H1 (cell line): ENCODE data around the gene CERS5. TPM values are rescaled to one million over a fixed set of nuclear protein-coding genes. Genes with fewer than 3 reads are reported as not detected.

Experiments
- CTCF ChIA-PET: fragments of 300-600 bp; sonication (Branson Sonifier 250); formaldehyde crosslinking; loops from one replicate; lab custom pipeline; 2021; ENCODE audit not compliant: partially characterized antibody; lab: Charles Lee
- POLR2A ChIA-PET: fragments of 300-600 bp; sonication (Branson Sonifier 250); formaldehyde crosslinking; loops from one replicate; lab custom pipeline; 2021; ENCODE audit warnings: inconsistent platforms; ENCODE audit not compliant: partially characterized antibody; lab: Charles Lee
- DNase-seq, 2 experiments: peaks; one replicate each; pipeline versions ENCODE4 v3.0.0 to v3.0.0-alpha.2; 2010 to 2022; ENCODE audit warnings: low spot score in 2 of 2, low read depth in 1 of 2, mixed read lengths in 1 of 2
- FAIRE-seq: peaks from 2 replicates; lab custom pipeline; 2011; peaks lifted over from hg19 to GRCh38; lab: Jason Lieb, UNC
- H2AFZ ChIP-seq: 2 replicates; pipeline ENCODE4 v1.8.1; 2012; ENCODE audit warnings: low read length, inconsistent platforms
- H2AK5ac ChIP-seq: 2 replicates; pipeline ENCODE4 v1.6.1; 2013; ENCODE audit warnings: low read depth, low read length
- H2BK120ac ChIP-seq: replicated peaks from 2 replicates; pipeline ENCODE3; 2013; ENCODE audit warnings: low read depth, low read length, inconsistent platforms
- H2BK12ac ChIP-seq: 2 replicates; pipeline ENCODE4 v1.6.1; 2013; ENCODE audit warnings: low read depth, low read length
- H2BK15ac ChIP-seq: 2 replicates; pipeline ENCODE4 v1.6.1; 2013; ENCODE audit warnings: low read length
- H2BK20ac ChIP-seq: 2 replicates; pipeline ENCODE4 v1.6.1; 2013; ENCODE audit warnings: low read length
- H2BK5ac ChIP-seq: 2 replicates; pipeline ENCODE4 v1.6.1; 2013; ENCODE audit warnings: low read depth, low read length
- H3K14ac ChIP-seq: 2 replicates; pipeline ENCODE4 v1.6.1; 2013; ENCODE audit warnings: inconsistent platforms; ENCODE audit not compliant: insufficient read length
- H3K18ac ChIP-seq: 2 replicates; pipeline ENCODE4 v1.6.1; 2013; ENCODE audit warnings: low read length; ENCODE audit errors: extremely low read depth
- H3K23ac ChIP-seq: 2 replicates; pipeline ENCODE4 v1.6.1; 2013; ENCODE audit warnings: inconsistent platforms; ENCODE audit not compliant: insufficient read length
- H3K23me2 ChIP-seq: 2 replicates; pipeline ENCODE4 v1.6.1; 2013; ENCODE audit warnings: low read depth, low read length
- H3K27ac ChIP-seq: 2 replicates; pipeline ENCODE4 v1.6.1; 2011; ENCODE audit warnings: low read depth, low read length, inconsistent platforms
- H3K27me3 ChIP-seq, 4 experiments: replicated peaks in 1 of 4; 1 replicate in 1 of 4; 2 replicates in 3 of 4; pipeline versions ENCODE4 v1.6.1 to v1.8.1; 2011 to 2013; ENCODE audit warnings: low read length in 3 of 4, mild to moderate bottlenecking in 3 of 4, inconsistent platforms in 2 of 4, mixed read lengths in 2 of 4, moderate library complexity in 1 of 4; ENCODE audit not compliant: control insufficient read depth in 3 of 4, insufficient read depth in 3 of 4; ENCODE audit errors: extremely low read depth in 1 of 4
- H3K36me3 ChIP-seq, 4 experiments: 2 replicates each; pipeline versions ENCODE4 v1.6.1 to v1.8.1; 2011 to 2013; ENCODE audit warnings: mild to moderate bottlenecking in 4 of 4, low read length in 3 of 4, moderate library complexity in 2 of 4, control low read depth in 1 of 4, inconsistent platforms in 1 of 4; ENCODE audit not compliant: insufficient read depth in 4 of 4, control insufficient read depth in 2 of 4
- H3K4ac ChIP-seq: replicated peaks from 2 replicates; pipeline ENCODE3; 2013; ENCODE audit warnings: low read length, low read depth, mixed read lengths, inconsistent platforms; ENCODE audit not compliant: insufficient read length
- H3K4me1 ChIP-seq, 4 experiments: replicated peaks in 1 of 4; 1 replicate in 1 of 4; 2 replicates in 3 of 4; pipeline versions ENCODE4 v1.6.1 to v1.8.1; 2011 to 2013; ENCODE audit warnings: low read length in 3 of 4, inconsistent platforms in 2 of 4, mixed read lengths in 1 of 4; ENCODE audit not compliant: insufficient read depth in 4 of 4, control insufficient read depth in 3 of 4
- H3K4me2 ChIP-seq, 2 experiments: 2 replicates each; pipeline versions ENCODE4 v1.6.1 to v1.8.1; 2011 to 2013; ENCODE audit warnings: low read depth in 2 of 2, low read length in 2 of 2, control low read depth in 1 of 2, inconsistent platforms in 1 of 2, mild to moderate bottlenecking in 1 of 2; ENCODE audit not compliant: insufficient read depth in 1 of 2
- H3K4me3 ChIP-seq, 4 experiments: fragments of 200-600, 300-600 bp in 1 of 4; sonication (generic), shearing (Covaris generic), sonication (Bioruptor Twin) in 1 of 4; 2 replicates each; pipeline versions ENCODE4 v1.5.1 to v1.8.1; 2011 to 2016; ENCODE audit warnings: low read length in 4 of 4, low read depth in 3 of 4, control low read depth in 2 of 4, inconsistent platforms in 2 of 4, mild to moderate bottlenecking in 2 of 4, mixed read lengths in 1 of 4, moderate library complexity in 1 of 4; ENCODE audit not compliant: insufficient read depth in 2 of 4; ENCODE audit errors: extremely low read depth in 1 of 4
- H3K56ac ChIP-seq: replicated peaks from 2 replicates; pipeline ENCODE3; 2013; ENCODE audit warnings: low read depth, mild to moderate bottlenecking, mixed read lengths, low read length, inconsistent platforms; ENCODE audit not compliant: insufficient read length
- H3K79me1 ChIP-seq: 2 replicates; pipeline ENCODE4 v1.6.1; 2013; ENCODE audit warnings: low read depth, low read length, control low read depth
- H3K79me2 ChIP-seq, 2 experiments: 2 replicates each; pipeline versions ENCODE4 v1.6.1 to v1.8.1; 2012 to 2013; ENCODE audit warnings: low read length in 2 of 2, mild to moderate bottlenecking in 2 of 2, inconsistent platforms in 1 of 2; ENCODE audit not compliant: insufficient read depth in 2 of 2, control insufficient read depth in 1 of 2
- H3K9ac ChIP-seq, 4 experiments: replicated peaks in 1 of 4; 1 replicate in 1 of 4; 2 replicates in 3 of 4; pipeline versions ENCODE4 v1.6.1 to v1.8.1; 2011 to 2013; ENCODE audit warnings: low read depth in 3 of 4, low read length in 3 of 4, control low read depth in 2 of 4, mild to moderate bottlenecking in 2 of 4, moderate library complexity in 2 of 4, inconsistent platforms in 1 of 4; ENCODE audit errors: extremely low read depth in 1 of 4
- H3K9me3 ChIP-seq, 2 experiments: 2 replicates each; pipeline versions ENCODE4 v1.6.1 to v1.8.1; 2012 to 2013; ENCODE audit warnings: mild to moderate bottlenecking in 2 of 2, moderate library complexity in 2 of 2, control low read depth in 1 of 2, inconsistent platforms in 1 of 2, low read depth in 1 of 2, low read length in 1 of 2, mixed read lengths in 1 of 2; ENCODE audit not compliant: insufficient read depth in 2 of 2
- H4K20me1 ChIP-seq, 2 experiments: replicated peaks in 1 of 2; 2 replicates each; pipeline versions ENCODE3 to v1.8.1; 2011 to 2013; ENCODE audit warnings: inconsistent platforms in 2 of 2, low read length in 2 of 2, mild to moderate bottlenecking in 1 of 2; ENCODE audit not compliant: insufficient read depth in 2 of 2, control insufficient read depth in 1 of 2
- H4K5ac ChIP-seq: 2 replicates; pipeline ENCODE4 v1.6.1; 2013; ENCODE audit warnings: low read length, low read depth, mixed read lengths, inconsistent platforms; ENCODE audit not compliant: insufficient read length
- H4K8ac ChIP-seq: 2 replicates; pipeline ENCODE4 v1.8.0; 2013; ENCODE audit warnings: mild to moderate bottlenecking, moderate library complexity, low read length, inconsistent platforms; ENCODE audit not compliant: insufficient read depth; ENCODE audit errors: extremely low read depth
- H4K91ac ChIP-seq: replicated peaks from 2 replicates; pipeline ENCODE3; 2013; ENCODE audit warnings: low read length, mixed read lengths, inconsistent platforms; ENCODE audit not compliant: insufficient read length
- ASH2L ChIP-seq: fragments of 200-600, 300-600 bp; sonication (generic); IDR thresholded peaks from one replicate; pipeline ENCODE4 v1.7.1; 2017; ENCODE audit warnings: low read length
- BACH1 ChIP-seq: IDR thresholded peaks from 2 replicates; pipeline ENCODE4 v1.6.1; 2012; ENCODE audit warnings: low read length, improper control_type of control experiment
- CBX8 ChIP-seq: fragments of 300-800, 300-1000 bp; sonication (generic); IDR thresholded peaks from 2 replicates; pipeline ENCODE4 v1.7.1; 2016; ENCODE audit warnings: low read depth, low read length, borderline replicate concordance
- HDAC6 ChIP-seq: IDR thresholded peaks from one replicate; pipeline ENCODE4 v1.7.1; 2012; ENCODE audit warnings: low read depth, mild to moderate bottlenecking, inconsistent platforms, low read length, moderate library complexity
- NANOG ChIP-seq: IDR thresholded peaks from 2 replicates; pipeline ENCODE4 v1.6.1; 2011; ENCODE audit warnings: low read length, low read depth, mild to moderate bottlenecking, inconsistent platforms; ENCODE audit not compliant: insufficient read depth, poor library complexity, severe bottlenecking
- RFX5 ChIP-seq: IDR thresholded peaks from 2 replicates; pipeline ENCODE4 v1.6.1; 2011; ENCODE audit warnings: low read depth, low read length, improper control_type of control experiment, borderline replicate concordance
- WGBS, 2 experiments: shearing (Covaris generic) in 1 of 2; methylation state at CpG; one replicate each; pipeline versions ENCODE4 v1.1.6 to v1.1.7; 2013 to 2015; ENCODE audit warnings: low lambda C conversion rate in 2 of 2, mixed read lengths in 2 of 2, inconsistent platforms in 1 of 2, low coverage in 1 of 2, missing lambda C conversion rate in 1 of 2; ENCODE audit not compliant: insufficient replicate concordance in 2 of 2, insufficient coverage in 1 of 2, insufficient read length in 1 of 2; ENCODE audit errors: extremely low coverage in 1 of 2, missing lambda C conversion rate in 1 of 2; 5-methylcytosine and 5-hydroxymethylcytosine counted together
- long read RNA-seq, 2 experiments: library from RNA in 1 of 2; library from capped mRNA in 1 of 2; stranded (forward); transcript quantifications; one replicate each; pipeline ENCODE4 v2.0.0, GENCODE V29; 2021; ENCODE audit warnings: inconsistent platforms in 1 of 2
- polyA minus RNA-seq, 3 experiments: library from RNA; depleted of rRNA, polyadenylated mRNA; stranded (reverse); fragments of >200 nt; gene quantifications; 1 replicate in 2 of 3; 2 replicates in 1 of 3; pipeline ENCODE4 v1.2.3, GENCODE V29; 2011
- polyA plus RNA-seq, 7 experiments: library from polyadenylated mRNA; depleted of rRNA in 3 of 7; stranded (reverse) in 5 of 7; unstranded in 2 of 7; fragments of >200 nt in 5 of 7; fragments of 200-250 nt in 2 of 7; gene quantifications; 1 replicate in 5 of 7; 2 replicates in 1 of 7; 4 replicates in 1 of 7; pipeline versions ENCODE4 v1.2.1 to v1.2.3, GENCODE V29; 2011 to 2013; ENCODE audit warnings: missing spikeins in 2 of 7, mixed read lengths in 2 of 7
- total RNA-seq: library from RNA; stranded (reverse); fragmentation: NEBNext Ultra II Directional; extraction: Animal tissue kit (Norgen Biotek cat#: 25700); gene quantifications from 2 replicates; pipeline ENCODE4 v1.2.1, GENCODE V29; 2021

CERS5 gene, protein sequence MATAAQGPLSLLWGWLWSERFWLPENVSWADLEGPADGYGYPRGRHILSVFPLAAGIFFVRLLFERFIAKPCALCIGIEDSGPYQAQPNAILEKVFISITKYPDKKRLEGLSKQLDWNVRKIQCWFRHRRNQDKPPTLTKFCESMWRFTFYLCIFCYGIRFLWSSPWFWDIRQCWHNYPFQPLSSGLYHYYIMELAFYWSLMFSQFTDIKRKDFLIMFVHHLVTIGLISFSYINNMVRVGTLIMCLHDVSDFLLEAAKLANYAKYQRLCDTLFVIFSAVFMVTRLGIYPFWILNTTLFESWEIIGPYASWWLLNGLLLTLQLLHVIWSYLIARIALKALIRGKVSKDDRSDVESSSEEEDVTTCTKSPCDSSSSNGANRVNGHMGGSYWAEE
- total RNA-seq (58.5 and 69.2 TPM in 2 replicates), polyA plus RNA-seq (2011; rRNA removed) (75.8 and 119 TPM in 2 replicates), polyA minus RNA-seq (2011; rRNA and poly(A)+ RNA removed) (146 TPM in 2 replicates)
- polyA plus RNA-seq (2011; cell fraction: cytosol; rRNA removed): 67.9 TPM
- polyA plus RNA-seq (2011; cell fraction: nucleus; rRNA removed): 66.1 TPM
- 49.6 to 66.4 TPM (median 60.5 TPM) in 4 replicates for polyA plus RNA-seq (2012, experiment 1 of 2)
- polyA plus RNA-seq (2012, experiment 2 of 2): 37.1 TPM
- polyA plus RNA-seq (2013, experiment 1 of 2): 49.5 TPM
- polyA plus RNA-seq (2013, experiment 2 of 2): 56.9 TPM
- polyA minus RNA-seq (2011; cell fraction: cytosol; rRNA and poly(A)+ RNA removed): 36.5 TPM
- polyA minus RNA-seq (2011; cell fraction: nucleus; rRNA and poly(A)+ RNA removed): 80.0 TPM
- long read RNA-seq, experiment 1, transcript CERS5-201 (10 exons, 2,051 nt): major isoform, 6 of 23 reads
- long read RNA-seq, experiment 1, partial matches to known transcripts: 12 of 23 reads
- long read RNA-seq, experiment 1, other reads (novel, unspliced or antisense): 4 of 23 reads
- long read RNA-seq, experiment 2, transcript CERS5-201 (10 exons, 2,051 nt): major isoform, 39 of 52 reads
- long read RNA-seq, experiment 2, partial matches to known transcripts: 3 of 52 reads
- long read RNA-seq, experiment 2, other reads (novel, unspliced or antisense): 10 of 52 reads

DNA sequence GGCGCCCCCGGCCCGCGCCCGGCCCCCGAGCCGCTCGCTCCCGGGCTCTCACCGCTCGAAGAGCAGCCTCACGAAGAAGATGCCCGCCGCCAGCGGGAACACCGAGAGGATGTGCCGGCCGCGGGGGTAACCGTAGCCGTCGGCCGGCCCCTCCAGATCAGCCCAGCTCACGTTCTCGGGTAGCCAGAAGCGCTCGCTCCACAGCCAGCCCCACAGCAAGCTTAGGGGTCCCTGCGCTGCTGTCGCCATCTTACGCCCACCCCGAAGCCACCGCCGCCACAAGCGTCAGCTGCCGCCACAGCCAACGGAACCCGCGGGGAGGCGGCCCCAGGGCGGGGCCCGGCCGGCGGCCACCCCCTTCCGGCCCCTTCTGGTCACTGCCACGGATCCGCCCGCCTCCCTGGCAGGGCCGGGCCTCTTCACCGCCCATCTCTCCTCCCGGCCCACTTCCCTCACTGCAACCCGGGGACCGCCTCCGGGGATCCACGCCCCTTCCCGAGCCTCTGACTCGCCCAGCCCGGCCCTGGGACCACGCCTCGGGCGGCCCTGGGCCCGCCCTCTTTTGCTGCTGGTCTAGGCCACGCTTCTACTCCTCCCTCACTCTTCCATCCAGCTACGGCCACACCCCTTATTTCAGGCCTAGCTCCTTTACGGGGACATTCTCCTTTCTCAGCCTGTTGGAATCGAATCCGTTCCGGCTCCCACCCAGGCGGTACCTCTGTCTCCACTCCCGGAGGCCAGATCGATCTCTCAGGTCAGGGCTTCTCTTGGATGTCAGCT, at the start of gene CERS5:
Gene CERS5 (minus strand): TSS at position 321 of the 780 bp plus-strand sequence. CDS start 72 bp downstream, at position 249.
- Histone ChIP-seq H2BK15ac (0 out of 2 replicates have a peak within 1 kb of the TSS, but pooled peaks have one; percentile 46), H3K79me2 (peaks cover 10 to 43% of the 10 kb centered on the region in 2 experiments), H3K4ac (no peak within 1 kb of the TSS), H3K4me1 (peaks cover 0 to 2% (median 0%) of the 10 kb centered on the region in 4 experiments; a peak in 2 of 7 replicates), H2BK20ac (no peak within 1 kb of the TSS), H3K56ac (peak within 1 kb of the TSS; percentile 75), H2BK120ac (no peak within 1 kb of the TSS), H3K14ac (no peak within 1 kb of the TSS), H4K91ac (peak within 1 kb of the TSS; percentile 14), H3K23ac (no peak within 1 kb of the TSS), H3K9ac (peak within 1 kb of the TSS; percentile 77 to 88 (median 81)), H3K4me3 (peak within 1 kb of the TSS; percentile 51 to 91 (median 82)), H3K36me3 (no peaks in the 10 kb centered on the region; a peak in 1 of 8 replicates), H2BK12ac (peak within 1 kb of the TSS; percentile 71; the same call in 1 of the 2 replicates), H3K23me2 (peaks cover 5% of the 10 kb centered on the region), H4K5ac (peak within 1 kb of the TSS; percentile 37), H2BK5ac (peak within 1 kb of the TSS; percentile 86), H3K9me3 (no peaks in the 10 kb centered on the region), H3K27me3 (no peaks in the 10 kb centered on the region), H3K4me2 (peak within 1 kb of the TSS; percentile 88 to 93), H2AK5ac (no peak within 1 kb of the TSS), H3K79me1 (no peaks in the 10 kb centered on the region), H3K27ac (peak within 1 kb of the TSS; percentile 74), H4K20me1 (peaks cover 0 to 2% of the 10 kb centered on the region in 2 experiments), H3K18ac (peak within 1 kb of the TSS; percentile 83), H4K8ac (peak within 1 kb of the TSS; percentile 97), H2AFZ (peak within 1 kb of the TSS; percentile 3; the same call in 1 of the 2 replicates)
- peak; percentile 97 for DNase-seq
- POLR2A ChIA-PET: interaction anchor here (0.6 to 3.3 kb wide), 35 partner anchors 9 to 660 kb away, joined by 3 to 33 read pairs (median 4); partner anchors contain the start of genes COX14, GPD1, LIMA1 and SMARCD1
- FAIRE-seq: no peak
- 2% methylated on average over 56 of the region's 70 CpGs; no CpG with 5 or more reads in 1 of the 2 experiments for WGBS, 2 experiments
- CTCF ChIA-PET: interaction anchor here (0.7 to 6.0 kb wide), 15 partner anchors 9 to 147 kb away, joined by 3 to 28 read pairs (median 5); partner anchors contain the start of genes GPD1 and SMARCD1
- peak; percentile 93 for TF ChIP-seq ASH2L
- TF ChIP-seq CBX8: no peak
- TF ChIP-seq RFX5: peak; percentile 37; the same call in 1 of the 2 replicates
- no peak for TF ChIP-seq NANOG
- TF ChIP-seq HDAC6: no peak
- peak; percentile 8; the same call in 1 of the 2 replicates for TF ChIP-seq BACH1
